Endodermal cell (in vitro differentiated cells): Measurements from ENCODE around the gene AUTS2. TPM values are rescaled to one million over a fixed set of nuclear protein-coding genes. Genes with fewer than 3 reads are reported as not detected.

Experiments
- DNase-seq: peaks from one replicate; pipeline ENCODE4 v3.0.0-alpha.2; 2017
- H3K27ac ChIP-seq: 2 replicates; pipeline ENCODE4 v1.5.1; 2013; ENCODE audit warnings: mild to moderate bottlenecking, low read depth, low read length, moderate library complexity
- H3K27me3 ChIP-seq: 2 replicates; pipeline ENCODE4 v1.6.1; 2013; ENCODE audit warnings: mild to moderate bottlenecking, low read length, moderate library complexity; ENCODE audit not compliant: insufficient read depth, control insufficient read depth, poor library complexity, severe bottlenecking
- H3K36me3 ChIP-seq: 2 replicates; pipeline ENCODE4 v1.7.0; 2013; ENCODE audit warnings: mild to moderate bottlenecking, low read length, moderate library complexity; ENCODE audit not compliant: control insufficient read depth, insufficient read depth
- H3K4me1 ChIP-seq: one replicate; pipeline ENCODE4 v1.7.0; 2013; ENCODE audit warnings: low read length; ENCODE audit not compliant: control insufficient read depth, insufficient read depth
- H3K4me3 ChIP-seq: 2 replicates; pipeline ENCODE4 v1.5.1; 2013; ENCODE audit warnings: mild to moderate bottlenecking, low read length, moderate library complexity
- H3K9ac ChIP-seq: 2 replicates; pipeline ENCODE4 v1.6.1; 2013; ENCODE audit warnings: mild to moderate bottlenecking, low read length, moderate library complexity; ENCODE audit not compliant: poor library complexity, severe bottlenecking; ENCODE audit errors: extremely low read depth
- H3K9me3 ChIP-seq: 2 replicates; pipeline ENCODE4 v1.6.1; 2013; ENCODE audit warnings: mild to moderate bottlenecking, low read length, moderate library complexity; ENCODE audit not compliant: control insufficient read depth
- H3K27ac Mint-ChIP-seq: 2 replicates; pipeline ENCODE4 v1.8.0; 2020; ENCODE audit warnings: mixed read lengths
- H3K27me3 Mint-ChIP-seq: 2 replicates; pipeline ENCODE4 v1.8.0; 2021; ENCODE audit warnings: mild to moderate bottlenecking, mixed read lengths; ENCODE audit not compliant: insufficient read depth
- H3K36me3 Mint-ChIP-seq: 2 replicates; pipeline ENCODE4 v1.8.0; 2020; ENCODE audit warnings: low read depth, mixed read lengths
- H3K4me1 Mint-ChIP-seq: 2 replicates; pipeline ENCODE4 v1.8.0; 2020; ENCODE audit warnings: mixed read lengths
- H3K4me3 Mint-ChIP-seq: 2 replicates; pipeline ENCODE4 v1.8.0; 2020; ENCODE audit warnings: mild to moderate bottlenecking, moderate library complexity, mixed read lengths
- H3K9me3 Mint-ChIP-seq: 2 replicates; pipeline ENCODE4 v1.8.0; 2020; ENCODE audit warnings: mild to moderate bottlenecking, mixed read lengths
- CTCF ChIP-seq: fragments of 200-600 bp; sonication (generic); conservative IDR thresholded peaks from 2 replicates; pipeline ENCODE4 v1.5.0; 2021; ENCODE audit warnings: antibody characterized with exemption, mild to moderate bottlenecking
- WGBS, 2 experiments: methylation state at CpG; one replicate each; pipeline versions ENCODE4 v1.1.5 to v1.1.7; 2013; ENCODE audit warnings: missing lambda C conversion rate in 2 of 2, mixed read lengths in 1 of 2; ENCODE audit not compliant: insufficient coverage in 1 of 2, insufficient read length in 1 of 2; 5-methylcytosine and 5-hydroxymethylcytosine counted together
- total RNA-seq, 2 donors: library from RNA; stranded (reverse); fragmentation: NEBNext Ultra II Directional in 1 of 2; extraction: Animal tissue kit (Norgen Biotek cat#: 25700) in 1 of 2; gene quantifications; 2 replicates in 1 of 2; 3 replicates in 1 of 2; pipeline ENCODE4 v1.2.1, GENCODE V29; 2021

The AUTS2 gene
- total RNA-seq, 2 donors from 2014 or later, result 76.8 to 106 TPM

- Histone ChIP-seq H3K9ac (no peak overlapping the region), H3K27me3 (no peaks in the 10 kb centered on the region), H3K27ac (no peak overlapping the region), H3K4me1 (peaks cover 9% of the 10 kb centered on the region), H3K9me3 (peaks cover 6% of the 10 kb centered on the region), H3K36me3 (peaks cover 6% of the 10 kb centered on the region), H3K4me3 (no peak overlapping the region)
- peaks cover 7% of the 10 kb centered on the region for H3K36me3 Mint-ChIP-seq
- no peak overlapping the region for H3K4me3 Mint-ChIP-seq
- 95% methylated on average over 4 to 5 of the region's 5 CpGs for WGBS, 2 experiments
- H3K9me3 Mint-ChIP-seq, result peaks cover 9% of the 10 kb centered on the region
- H3K27me3 Mint-ChIP-seq, result peaks cover 3% of the 10 kb centered on the region
- peak; percentile 36 for DNase-seq
- no peak for TF ChIP-seq CTCF
- peaks cover 27% of the 10 kb centered on the region for H3K4me1 Mint-ChIP-seq
- no peak overlapping the region for H3K27ac Mint-ChIP-seq
These were observed 1042.1 kb downstream of the AUTS2 start for GRCh38 chr7:70640266-70640833.

GRCh38 chr7:70641882-70642281 lies 1043.6 kb downstream of the AUTS2 start:
- Histone ChIP-seq H3K36me3 (peaks cover 6% of the 10 kb centered on the region), H3K9me3 (peaks cover 6% of the 10 kb centered on the region), H3K27ac (no peak overlapping the region), H3K4me3 (no peak overlapping the region), H3K27me3 (no peaks in the 10 kb centered on the region), H3K9ac (no peak overlapping the region), H3K4me1 (peaks cover 13% of the 10 kb centered on the region)
- Mint-ChIP-seq H3K4me1 (peaks cover 29% of the 10 kb centered on the region), H3K27me3 (no peaks in the 10 kb centered on the region), H3K36me3 (peaks cover 7% of the 10 kb centered on the region), H3K9me3 (peaks cover 9% of the 10 kb centered on the region), H3K4me3 (no peak overlapping the region), H3K27ac (no peak overlapping the region)
- TF ChIP-seq CTCF, result no peak
- no peak for DNase-seq
- 95 to 100% methylated on average over 1 to 2 of the region's 2 CpGs for WGBS, 2 experiments

- H3K36me3 Mint-ChIP-seq, result peaks cover 7% of the 10 kb centered on the region
- TF ChIP-seq CTCF, result no peak
- Histone ChIP-seq H3K4me3 (no peak overlapping the region), H3K9me3 (peaks cover 6% of the 10 kb centered on the region), H3K36me3 (peaks cover 6% of the 10 kb centered on the region), H3K4me1 (peaks cover 7% of the 10 kb centered on the region), H3K9ac (peak overlapping the region; percentile 15), H3K27me3 (no peaks in the 10 kb centered on the region), H3K27ac (no peak overlapping the region)
- peaks cover 8% of the 10 kb centered on the region for H3K9me3 Mint-ChIP-seq
- H3K27ac Mint-ChIP-seq, result peak overlapping the region; percentile 28
- no peak overlapping the region for H3K4me3 Mint-ChIP-seq
- DNase-seq, result peak; percentile 45
- peaks cover 6% of the 10 kb centered on the region for H3K27me3 Mint-ChIP-seq
- 92 to 100% methylated on average over 5 to 8 of the region's 8 CpGs for WGBS, 2 experiments
- H3K4me1 Mint-ChIP-seq, result peaks cover 13% of the 10 kb centered on the region
These were observed 1047.0 kb downstream of the AUTS2 start for GRCh38 chr7:70645279-70645678.
